HepG2 (cell line): ENCODE measurements around the gene PARK7. TPM values are rescaled to one million over a fixed set of nuclear protein-coding genes. Genes with fewer than 3 reads are reported as not detected.
A peak's percentile ranks its signal among the peaks of the same experiment; 100 is the strongest.

Experiments
- DBP ChIP-seq: sonication (generic); formaldehyde crosslinking; IDR thresholded peaks from 2 replicates; pipeline ENCODE4 v1.4.0; 2020; ENCODE audit warnings: missing genetic modification reagents; ENCODE audit errors: not compliant biosample characterization
- FOXA1 ChIP-seq, 2 experiments: fragments of 450-650 bp in 1 of 2; sonication (generic) in 1 of 2; formaldehyde crosslinking in 1 of 2; IDR thresholded peaks; 2 replicates each; pipeline versions ENCODE4 v1.4.0 to v1.6.1; 2016 to 2020; ENCODE audit warnings: missing genetic modification reagents in 1 of 2
- KAT7 ChIP-seq: IDR thresholded peaks from 2 replicates; pipeline ENCODE4 v1.6.1; 2018; ENCODE audit warnings: borderline replicate concordance, missing compliant biosample characterization
- KLF16 ChIP-seq, 2 experiments: sonication (generic) in 1 of 2; formaldehyde crosslinking in 1 of 2; IDR thresholded peaks; 2 replicates each; pipeline versions ENCODE4 v1.6.1 to v1.8.0; 2016 to 2023; ENCODE audit warnings: missing genetic modification reagents in 2 of 2, missing compliant biosample characterization in 1 of 2
- NFIB ChIP-seq: sonication (generic); formaldehyde crosslinking; IDR thresholded peaks from 2 replicates; pipeline ENCODE4 v1.9.0; 2021; ENCODE audit warnings: missing genetic modification reagents, mild to moderate bottlenecking, borderline replicate concordance
- NFKBIZ ChIP-seq: IDR thresholded peaks from 2 replicates; pipeline ENCODE4 v1.6.1; 2018; ENCODE audit warnings: missing genetic modification reagents, missing compliant biosample characterization
- PAF1 ChIP-seq: IDR thresholded peaks from 2 replicates; pipeline ENCODE4 v1.6.1; 2016; ENCODE audit warnings: missing genetic modification reagents, missing compliant biosample characterization
- PBX3 ChIP-seq: sonication (generic); formaldehyde crosslinking; IDR thresholded peaks from 2 replicates; pipeline ENCODE4 v1.8.1; 2023; ENCODE audit warnings: missing genetic modification reagents, inconsistent platforms, borderline replicate concordance
- POLR2AphosphoS2 ChIP-seq: IDR thresholded peaks from 2 replicates; pipeline ENCODE4 v1.6.1; 2011; ENCODE audit warnings: low read depth, low read length, improper control_type of control experiment
- ZBTB49 ChIP-seq: sonication (generic); formaldehyde crosslinking; IDR thresholded peaks from 2 replicates; pipeline ENCODE4 v1.4.0; 2020; ENCODE audit warnings: missing genetic modification reagents, borderline replicate concordance
- ZFP37 ChIP-seq: sonication (generic); formaldehyde crosslinking; IDR thresholded peaks from 2 replicates; pipeline ENCODE4 v1.4.0; 2020; ENCODE audit warnings: missing genetic modification reagents, borderline replicate concordance
- ZNF441 ChIP-seq: sonication (generic); formaldehyde crosslinking; IDR thresholded peaks from 2 replicates; pipeline ENCODE4 v1.7.0; 2021; ENCODE audit warnings: missing genetic modification reagents, borderline replicate concordance
- ZNF468 ChIP-seq: sonication (generic); formaldehyde crosslinking; IDR thresholded peaks from 2 replicates; pipeline ENCODE4 v1.8.0; 2022; ENCODE audit warnings: mild to moderate bottlenecking, moderate library complexity, missing genetic modification reagents
- ZNF543 ChIP-seq: sonication (generic); formaldehyde crosslinking; IDR thresholded peaks from 2 replicates; pipeline ENCODE4 v1.4.0; 2020; ENCODE audit warnings: mild to moderate bottlenecking, missing genetic modification reagents
- ZNF740 ChIP-seq: sonication (generic); formaldehyde crosslinking; IDR thresholded peaks from 2 replicates; pipeline ENCODE4 v1.4.0; 2020; ENCODE audit warnings: missing genetic modification reagents
- ZNF841 ChIP-seq: sonication (generic); formaldehyde crosslinking; IDR thresholded peaks from 2 replicates; pipeline ENCODE4 v1.8.1; 2023; ENCODE audit warnings: missing genetic modification reagents, borderline replicate concordance
- polyA plus RNA-seq, 8 experiments: library from polyadenylated mRNA; depleted of rRNA in 3 of 8; stranded (reverse) in 7 of 8; unstranded in 1 of 8; fragments of >200 nt; fragmentation: Illumina TruSeq in 4 of 8; extraction: Trizol in 4 of 8; gene quantifications; 2 replicates each; pipeline versions ENCODE4 v1.2.1 to v1.2.3, GENCODE V29; 2011 to 2016; ENCODE audit warnings: low read depth in 4 of 8, missing spikeins in 1 of 8, mixed read lengths in 1 of 8; ENCODE audit not compliant: insufficient read depth in 1 of 8
- total RNA-seq, 5 experiments: library from RNA; depleted of rRNA; stranded (reverse); fragments of >200 nt; fragmentation: Illumina TruSeq; extraction: Trizol; gene quantifications; 2 replicates each; pipeline ENCODE4 v1.2.3, GENCODE V29; 2016; ENCODE audit warnings: low read depth in 1 of 5
- TF ChIP-seq, protein P1 (sequence below): sonication (generic); formaldehyde crosslinking; IDR thresholded peaks from 2 replicates; pipeline ENCODE4 v1.4.0; 2020; ENCODE audit warnings: missing genetic modification reagents, mild to moderate bottlenecking, borderline replicate concordance
- TF ChIP-seq, protein P2 (sequence below): sonication (generic); formaldehyde crosslinking; IDR thresholded peaks from 2 replicates; pipeline ENCODE4 v1.5.0; 2020; ENCODE audit warnings: missing genetic modification reagents
- TF ChIP-seq, protein P3 (sequence below): sonication (generic); formaldehyde crosslinking; IDR thresholded peaks from 2 replicates; pipeline ENCODE4 v1.4.0; 2020; ENCODE audit warnings: low read depth, mild to moderate bottlenecking, missing genetic modification reagents

PARK7 gene
- total and polyA plus RNA-seq, 2 of the 13 experiments (the other 11 are each of a cell fraction or from before 2014, with no cell fraction given) = 212 to 296 TPM

GRCh38 chr1:7975212-7975865 is 13.8 kb downstream of the PARK7 start (continued):
- TF ChIP-seq, protein P1, sequence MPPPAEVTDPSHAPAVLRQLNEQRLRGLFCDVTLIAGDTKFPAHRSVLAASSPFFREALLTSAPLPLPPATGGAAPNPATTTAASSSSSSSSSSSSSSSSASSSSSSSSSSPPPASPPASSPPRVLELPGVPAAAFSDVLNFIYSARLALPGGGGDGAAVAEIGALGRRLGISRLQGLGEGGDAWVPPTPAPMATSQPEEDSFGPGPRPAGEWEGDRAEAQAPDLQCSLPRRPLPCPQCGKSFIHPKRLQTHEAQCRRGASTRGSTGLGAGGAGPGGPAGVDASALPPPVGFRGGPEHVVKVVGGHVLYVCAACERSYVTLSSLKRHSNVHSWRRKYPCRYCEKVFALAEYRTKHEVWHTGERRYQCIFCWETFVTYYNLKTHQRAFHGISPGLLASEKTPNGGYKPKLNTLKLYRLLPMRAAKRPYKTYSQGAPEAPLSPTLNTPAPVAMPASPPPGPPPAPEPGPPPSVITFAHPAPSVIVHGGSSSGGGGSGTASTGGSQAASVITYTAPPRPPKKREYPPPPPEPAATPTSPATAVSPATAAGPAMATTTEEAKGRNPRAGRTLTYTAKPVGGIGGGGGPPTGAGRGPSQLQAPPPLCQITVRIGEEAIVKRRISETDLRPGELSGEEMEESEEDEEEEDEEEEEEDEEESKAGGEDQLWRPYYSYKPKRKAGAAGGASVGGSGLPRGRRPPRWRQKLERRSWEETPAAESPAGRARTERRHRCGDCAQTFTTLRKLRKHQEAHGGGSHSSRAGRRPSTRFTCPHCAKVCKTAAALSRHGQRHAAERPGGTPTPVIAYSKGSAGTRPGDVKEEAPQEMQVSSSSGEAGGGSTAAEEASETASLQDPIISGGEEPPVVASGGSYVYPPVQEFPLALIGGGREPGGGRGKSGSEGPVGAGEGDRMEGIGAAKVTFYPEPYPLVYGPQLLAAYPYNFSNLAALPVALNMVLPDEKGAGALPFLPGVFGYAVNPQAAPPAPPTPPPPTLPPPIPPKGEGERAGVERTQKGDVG (CRISPR knock-in tag) = peak; percentile 53; the same call in 1 of the 2 replicates
- TF ChIP-seq FOXA1 (IDR thresholded peaks at IDR 0.05) = no peak
- TF ChIP-seq FOXA1 (CRISPR knock-in tag; IDR thresholded peaks at IDR 0.05) = peak; percentile 69
- TF ChIP-seq PBX3 (CRISPR knock-in tag) = no peak
- TF ChIP-seq ZBTB49 (CRISPR knock-in tag) = no peak
- no peak for TF ChIP-seq ZNF441 (CRISPR knock-in tag)
- TF ChIP-seq ZNF468 = no peak
- TF ChIP-seq NFKBIZ = no peak
- peak in 1 of 2 experiments; percentile 71; a peak in 1 of 4 replicates for TF ChIP-seq KLF16 (CRISPR knock-in tag; IDR thresholded peaks at IDR 0.05)
- no peak for TF ChIP-seq ZNF841 (CRISPR knock-in tag)
- no peak for TF ChIP-seq POLR2AphosphoS2
- no peak for TF ChIP-seq NFIB (CRISPR knock-in tag)
- TF ChIP-seq, protein P2, sequence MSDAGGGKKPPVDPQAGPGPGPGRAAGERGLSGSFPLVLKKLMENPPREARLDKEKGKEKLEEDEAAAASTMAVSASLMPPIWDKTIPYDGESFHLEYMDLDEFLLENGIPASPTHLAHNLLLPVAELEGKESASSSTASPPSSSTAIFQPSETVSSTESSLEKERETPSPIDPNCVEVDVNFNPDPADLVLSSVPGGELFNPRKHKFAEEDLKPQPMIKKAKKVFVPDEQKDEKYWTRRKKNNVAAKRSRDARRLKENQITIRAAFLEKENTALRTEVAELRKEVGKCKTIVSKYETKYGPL (CRISPR knock-in tag) = no peak
- 0 out of 2 replicates have a peak, but pooled peaks have one; percentile 39 for TF ChIP-seq ZFP37 (CRISPR knock-in tag)
- TF ChIP-seq ZNF543 = no peak
- TF ChIP-seq, protein P3, sequence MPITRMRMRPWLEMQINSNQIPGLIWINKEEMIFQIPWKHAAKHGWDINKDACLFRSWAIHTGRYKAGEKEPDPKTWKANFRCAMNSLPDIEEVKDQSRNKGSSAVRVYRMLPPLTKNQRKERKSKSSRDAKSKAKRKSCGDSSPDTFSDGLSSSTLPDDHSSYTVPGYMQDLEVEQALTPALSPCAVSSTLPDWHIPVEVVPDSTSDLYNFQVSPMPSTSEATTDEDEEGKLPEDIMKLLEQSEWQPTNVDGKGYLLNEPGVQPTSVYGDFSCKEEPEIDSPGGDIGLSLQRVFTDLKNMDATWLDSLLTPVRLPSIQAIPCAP (CRISPR knock-in tag) = no peak
- no peak for TF ChIP-seq PAF1 (CRISPR knock-in tag)
- TF ChIP-seq KAT7 (CRISPR knock-in tag) = peak; percentile 57; the same call in 1 of the 2 replicates
- no peak for TF ChIP-seq ZNF740 (CRISPR knock-in tag)
- no peak for TF ChIP-seq DBP (CRISPR knock-in tag)
